Caco-2 (cell line): ENCODE results near the gene LRRC10. TPM values are rescaled to one million over a fixed set of nuclear protein-coding genes. Genes with fewer than 3 reads are reported as not detected.

ENCODE experiments used
- BruUV-seq: library from RNA; stranded (reverse); fragments of 400-500 nt; replicated peaks from 2 replicates; lab custom pipeline; 2021; lab: Mats Ljungman, UMichigan
- CTCF ChIA-PET: fragments of 300-600 bp; sonication (Branson Sonifier 250); formaldehyde crosslinking; loops from one replicate; lab custom pipeline; 2022; ENCODE audit warnings: antibody characterized with exemption; lab: Charles Lee
- POLR2A ChIA-PET: fragments of 300-600 bp; sonication (Branson Sonifier 250); formaldehyde crosslinking; loops from one replicate; lab custom pipeline; 2022; ENCODE audit warnings: antibody characterized with exemption; lab: Charles Lee
- DNase-seq, 2 experiments: peaks; one replicate each; pipeline versions ENCODE4 v3.0.0 to v3.0.0-alpha.2; 2020 to 2022
- H3K27me3 ChIP-seq: replicated peaks from 2 replicates; pipeline ENCODE4 v1.6.0; 2011; ENCODE audit warnings: low read length; ENCODE audit not compliant: control insufficient read depth, insufficient read depth
- H3K36me3 ChIP-seq: 2 replicates; pipeline ENCODE4 v1.5.1; 2011; ENCODE audit warnings: low read length; ENCODE audit not compliant: control insufficient read depth, insufficient read depth
- H3K4me1 ChIP-seq: fragments of 250-450 bp; sonication (Bioruptor Pico); 2 replicates; pipeline ENCODE4 v1.5.1; 2020; ENCODE audit warnings: mild to moderate bottlenecking
- H3K4me3 ChIP-seq: 2 replicates; pipeline ENCODE4 v1.5.1; 2011; ENCODE audit warnings: low read depth, mild to moderate bottlenecking, control low read depth, low read length
- H3K9me3 ChIP-seq: fragments of 250-450 bp; sonication (Bioruptor Pico); 2 replicates; pipeline ENCODE4 v1.5.1; 2020; ENCODE audit warnings: mild to moderate bottlenecking, moderate library complexity
- H3K27ac Mint-ChIP-seq: one replicate; pipeline ENCODE4 v1.8.0; 2022; ENCODE audit warnings: mixed read lengths; ENCODE audit not compliant: unreplicated experiment
- H3K27me3 Mint-ChIP-seq: one replicate; pipeline ENCODE4 v1.8.0; 2022; ENCODE audit warnings: mixed read lengths; ENCODE audit not compliant: insufficient read depth, unreplicated experiment
- H3K36me3 Mint-ChIP-seq: one replicate; pipeline ENCODE4 v1.8.0; 2022; ENCODE audit warnings: mild to moderate bottlenecking, mixed read lengths; ENCODE audit not compliant: insufficient read depth, unreplicated experiment
- H3K4me1 Mint-ChIP-seq: one replicate; pipeline ENCODE4 v1.8.0; 2022; ENCODE audit warnings: low read depth, mixed read lengths; ENCODE audit not compliant: unreplicated experiment
- H3K4me3 Mint-ChIP-seq: one replicate; pipeline ENCODE4 v1.8.0; 2022; ENCODE audit warnings: mild to moderate bottlenecking, moderate library complexity, mixed read lengths; ENCODE audit not compliant: unreplicated experiment
- H3K9me3 Mint-ChIP-seq: one replicate; pipeline ENCODE4 v1.8.0; 2022; ENCODE audit warnings: mixed read lengths; ENCODE audit not compliant: unreplicated experiment
- CTCF ChIP-seq, 2 experiments: fragments of 200-600 bp in 1 of 2; IDR thresholded peaks; 1 replicate in 1 of 2; 2 replicates in 1 of 2; pipeline versions ENCODE4 v1.5.1 to v1.8.0; 2011 to 2022; ENCODE audit warnings: antibody characterized with exemption in 1 of 2, control low read depth in 1 of 2, inconsistent platforms in 1 of 2, low read depth in 1 of 2, low read length in 1 of 2, mild to moderate bottlenecking in 1 of 2, moderate library complexity in 1 of 2; ENCODE audit not compliant: insufficient read depth in 1 of 2, severe bottlenecking in 1 of 2, unreplicated experiment in 1 of 2
- intact Hi-C: fragments of 100-400 bp; cut with micrococcal nuclease; formaldehyde crosslinking; loops from one replicate; pipeline ENCODE4 v1.10.0; 2022; ENCODE audit not compliant: unreplicated experiment
- total RNA-seq: library from RNA; stranded (reverse); gene quantifications from 2 replicates; pipeline ENCODE4 v1.2.3, GENCODE V29; 2022

Gene LRRC10
- total RNA-seq, 1 experiment from 2014 or later, result not detected

DNA sequence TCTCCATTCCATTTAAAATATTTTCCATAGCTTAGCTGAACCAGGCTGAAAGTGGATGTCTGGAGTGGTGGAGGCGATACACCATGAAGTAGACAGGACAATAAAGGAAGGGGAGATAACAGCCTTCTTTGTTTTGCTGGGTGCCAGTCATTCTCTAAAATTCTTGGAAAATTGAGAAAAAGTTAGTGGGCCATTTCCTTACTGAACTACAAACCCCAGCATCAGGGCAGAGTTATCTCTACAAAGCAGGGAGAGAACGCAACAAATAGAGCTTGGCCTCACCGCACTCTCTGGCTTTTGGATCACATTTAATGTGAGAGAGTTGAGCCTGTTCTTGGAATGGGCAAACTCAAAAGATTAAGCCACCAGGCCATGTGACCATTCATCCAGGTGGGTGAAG lies 41.2 kb upstream of the LRRC10 start:
- intact Hi-C loops, result no loop called here
- Histone ChIP-seq H3K4me3 (no peak overlapping the region), H3K27me3 (no peaks in the 10 kb centered on the region), H3K4me1 (peaks cover 24% of the 10 kb centered on the region), H3K9me3 (no peaks in the 10 kb centered on the region), H3K36me3 (no peaks in the 10 kb centered on the region)
- DNase-seq, result no peak
- H3K9me3 Mint-ChIP-seq, result no peaks in the 10 kb centered on the region
- BruUV-seq, result no TSS peak
- H3K36me3 Mint-ChIP-seq, result no peaks in the 10 kb centered on the region
- H3K27ac Mint-ChIP-seq, result no peak overlapping the region
- H3K4me3 Mint-ChIP-seq, result no peak overlapping the region
- peaks cover 20% of the 10 kb centered on the region for H3K4me1 Mint-ChIP-seq
- ChIA-PET POLR2A (no interaction called here), CTCF (no interaction called here)
- H3K27me3 Mint-ChIP-seq, result no peaks in the 10 kb centered on the region
- no peak for TF ChIP-seq CTCF (IDR thresholded peaks at IDR 0.05; ENCODE audit: insufficient read depth in 1 of 2, low read depth in 1 of 2, low read length in 1 of 2, severe bottlenecking in 1 of 2, unreplicated experiment in 1 of 2)

DNA sequence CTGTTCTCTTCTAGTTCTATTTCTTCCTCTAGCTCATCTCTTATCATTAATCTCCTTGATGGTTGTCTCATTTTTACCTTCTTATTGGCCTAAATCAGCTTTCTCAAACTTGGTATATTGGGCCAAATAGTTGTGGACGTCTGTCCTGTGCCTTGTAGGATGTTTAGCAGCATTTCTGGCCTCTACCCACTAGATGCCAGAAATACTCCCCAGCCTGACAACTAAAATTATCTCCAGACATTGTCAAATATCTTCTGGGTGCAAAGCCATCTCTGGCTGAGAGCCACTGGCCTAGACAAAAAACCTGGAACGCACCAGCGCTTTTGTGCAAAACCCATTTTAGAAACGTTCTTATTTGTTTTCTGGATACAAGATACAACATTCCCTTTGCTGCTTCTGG lies 38.8 kb upstream of the LRRC10 start:
- no TSS peak for BruUV-seq
- no peaks in the 10 kb centered on the region for H3K27me3 Mint-ChIP-seq
- H3K4me3 ChIP-seq, result no peak overlapping the region
- H3K4me3 Mint-ChIP-seq, result no peak overlapping the region
- no peaks in the 10 kb centered on the region for H3K9me3 ChIP-seq
- no peak overlapping the region for H3K27ac Mint-ChIP-seq
- H3K4me1 ChIP-seq, result peaks cover 1% of the 10 kb centered on the region
- CTCF ChIA-PET, result interaction anchor here (0.7 to 1.2 kb wide), 2 partner anchors 10 to 292 kb away, joined by 3 to 4 read pairs; no protein-coding TSS in a partner anchor
- DNase-seq, result no peak
- H3K36me3 ChIP-seq, result no peaks in the 10 kb centered on the region
- no peaks in the 10 kb centered on the region for H3K27me3 ChIP-seq
- intact Hi-C loops, result no loop called here
- POLR2A ChIA-PET, result no interaction called here
- TF ChIP-seq CTCF (IDR thresholded peaks at IDR 0.05; ENCODE audit: insufficient read depth in 1 of 2, low read depth in 1 of 2, low read length in 1 of 2, severe bottlenecking in 1 of 2, unreplicated experiment in 1 of 2), result peak in 1 of 2 experiments; percentile 35
- H3K9me3 Mint-ChIP-seq, result no peaks in the 10 kb centered on the region
- H3K36me3 Mint-ChIP-seq, result no peaks in the 10 kb centered on the region
- peaks cover 13% of the 10 kb centered on the region for H3K4me1 Mint-ChIP-seq

GRCh38 chr12:69648476-69648875 lies 37.8 kb upstream of the LRRC10 start:
- Histone ChIP-seq H3K27me3 (no peaks in the 10 kb centered on the region), H3K4me1 (no peaks in the 10 kb centered on the region; the same call in 1 of the 2 replicates), H3K36me3 (no peaks in the 10 kb centered on the region), H3K4me3 (no peak overlapping the region), H3K9me3 (no peaks in the 10 kb centered on the region)
- H3K36me3 Mint-ChIP-seq, result no peaks in the 10 kb centered on the region
- no peaks in the 10 kb centered on the region for H3K27me3 Mint-ChIP-seq
- peaks cover 7% of the 10 kb centered on the region for H3K4me1 Mint-ChIP-seq
- TF ChIP-seq CTCF (IDR thresholded peaks at IDR 0.05; ENCODE audit: insufficient read depth in 1 of 2, low read depth in 1 of 2, low read length in 1 of 2, severe bottlenecking in 1 of 2, unreplicated experiment in 1 of 2), result no peak
- no peaks in the 10 kb centered on the region for H3K9me3 Mint-ChIP-seq
- DNase-seq, result no peak
- no TSS peak for BruUV-seq
- H3K4me3 Mint-ChIP-seq, result no peak overlapping the region
- ChIA-PET POLR2A (no interaction called here), CTCF (interaction anchor here (1.2 kb wide), 1 partner anchor 9 kb away, joined by 3 read pairs; no protein-coding TSS in a partner anchor)
- intact Hi-C loops, result no loop called here
- H3K27ac Mint-ChIP-seq, result no peak overlapping the region
